ENCODE measurements around the gene GXYLT2.
"Not testable (repeated sequence)": the region's sequence is repeated elsewhere in the genome, so short reads cannot be mapped to it uniquely, and the experiment has no call there.

Gene GXYLT2

DNA sequence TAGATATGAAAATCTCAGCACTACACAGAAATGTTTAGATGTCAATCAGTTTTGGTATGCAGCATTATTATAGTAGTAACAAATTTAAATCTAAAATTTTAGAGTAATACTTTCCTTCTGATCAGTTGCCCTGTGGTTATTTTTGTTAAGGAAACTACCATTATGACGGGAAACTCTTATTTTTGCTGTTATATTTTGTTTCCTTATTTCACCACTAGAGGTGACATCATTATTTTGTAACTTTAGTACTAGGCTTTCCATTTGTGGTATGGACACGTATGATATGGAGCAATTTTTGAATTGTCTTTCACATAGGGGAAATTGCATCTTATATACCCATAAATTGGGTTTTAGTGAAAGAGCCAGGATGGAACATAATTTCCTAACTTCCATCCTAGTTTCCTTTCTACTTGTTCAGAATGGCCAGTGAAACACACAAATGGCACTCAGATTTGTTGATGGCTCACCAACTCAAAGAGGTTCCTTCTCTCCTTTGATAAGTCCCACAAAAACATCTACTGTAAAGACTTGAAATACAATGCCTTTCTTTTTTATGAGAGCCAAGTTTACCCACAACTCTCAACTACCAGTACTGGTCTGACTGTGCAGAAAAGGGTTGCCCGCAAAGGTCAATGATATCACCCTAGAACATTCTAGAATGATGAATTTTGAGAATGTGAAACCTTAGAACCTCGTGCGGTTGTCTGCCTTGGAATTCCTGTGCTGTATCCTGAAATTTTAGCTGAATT is 89.4 kb downstream of the GXYLT2 start:
- no peak for DNase-seq

- no peak for DNase-seq
These were observed 94.9 kb downstream of the GXYLT2 start for GRCh38 chr3:72982609-72983366.

DNA sequence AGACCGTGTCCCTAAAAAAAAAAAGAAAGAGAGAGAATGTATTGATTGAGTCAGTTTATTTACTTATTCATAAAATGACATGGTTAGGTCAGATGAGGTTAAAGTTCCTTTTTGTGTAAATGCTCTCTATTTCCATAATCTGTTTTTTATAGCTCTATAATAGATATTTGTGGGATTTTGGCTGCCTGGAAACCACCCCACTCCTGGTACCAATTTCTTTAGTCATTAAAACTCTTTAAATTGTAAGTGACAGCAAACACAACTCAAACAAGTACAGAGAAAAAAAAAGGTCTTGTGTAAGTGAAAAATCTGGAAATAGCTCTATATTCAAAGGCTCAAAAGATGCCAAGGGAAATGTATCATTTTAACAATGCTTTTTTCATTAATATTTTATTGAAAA is 97.7 kb downstream of the GXYLT2 start:
- no peak for DNase-seq

- no peak for DNase-seq
These were observed 103.0 kb downstream of the GXYLT2 start for GRCh38 chr3:72990701-72991395.

DNA sequence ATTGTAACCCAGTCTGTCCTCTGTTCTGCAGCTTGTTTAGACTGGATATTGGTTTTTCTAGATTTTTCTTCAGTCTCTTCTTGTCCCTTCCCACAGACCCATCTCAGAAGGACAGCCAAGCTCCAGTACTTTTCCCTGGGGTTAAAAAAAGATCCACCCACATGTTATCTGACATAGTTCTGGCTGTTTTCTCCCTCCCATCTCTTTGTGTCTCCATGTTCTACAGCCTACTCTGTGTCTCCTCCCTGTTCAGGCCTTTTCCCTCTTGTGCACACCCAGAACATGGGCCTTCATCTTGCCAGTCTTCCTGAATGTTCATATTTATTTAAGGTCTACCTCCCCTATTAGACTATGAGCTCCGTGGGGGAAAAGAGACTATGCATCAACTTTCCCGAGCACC is 103.7 kb downstream of the GXYLT2 start:
- no peak for DNase-seq

- DNase-seq, result no peak
These were observed 105.5 kb downstream of the GXYLT2 start for GRCh38 chr3:72993391-72993790.

- DNase-seq, result no peak
These were observed 107.5 kb downstream of the GXYLT2 start for GRCh38 chr3:72995337-72995736.

GRCh38 chr3:72996121-72996472 is 108.3 kb downstream of the GXYLT2 start:
- DNase-seq, result no peak

DNA sequence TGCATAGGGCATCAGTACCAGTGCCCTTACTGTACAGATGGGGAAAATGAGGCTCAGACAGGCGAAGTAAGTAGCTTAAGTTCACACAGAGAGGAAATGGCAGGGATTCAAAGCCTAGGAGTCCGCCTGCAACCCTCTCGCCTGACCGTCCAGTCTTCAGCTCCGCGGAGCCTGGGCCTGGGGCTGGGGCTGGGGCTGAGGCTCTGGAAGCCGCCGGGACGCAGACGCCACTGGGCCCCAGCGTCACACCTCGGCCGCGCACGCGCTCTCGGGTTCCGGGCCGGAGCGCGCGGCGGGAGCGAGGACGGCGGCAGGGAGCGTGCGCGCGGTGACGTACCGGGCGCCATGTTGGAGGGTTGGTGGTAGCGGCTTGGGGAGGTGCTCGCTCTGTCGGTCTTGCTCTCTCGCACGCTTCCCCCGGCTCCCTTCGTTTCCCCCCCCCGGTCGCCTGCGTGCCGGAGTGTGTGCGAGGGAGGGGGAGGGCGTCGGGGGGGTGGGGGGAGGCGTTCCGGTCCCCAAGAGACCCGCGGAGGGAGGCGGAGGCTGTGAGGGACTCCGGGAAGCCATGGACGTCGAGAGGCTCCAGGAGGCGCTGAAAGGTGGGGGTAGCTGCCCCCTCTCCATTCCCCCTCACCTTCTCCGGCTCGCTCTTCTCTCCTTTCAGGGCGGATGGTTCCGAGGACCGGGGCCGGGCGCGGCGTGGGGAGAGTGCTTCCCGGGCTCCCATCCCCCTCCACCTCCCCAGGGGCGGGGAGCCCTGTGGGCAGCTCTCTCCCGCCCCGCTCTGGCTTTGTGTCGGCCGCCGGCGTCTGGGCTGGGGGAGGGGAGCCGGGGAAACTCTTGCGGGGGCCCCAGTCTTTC is 108.9 kb downstream of the GXYLT2 start, which contains the start of gene PPP4R2:
PPP4R2 (plus strand) TSS at position 339 of the 861 bp plus-strand sequence; CDS start at position 566, 227 bp downstream.
- peak; percentile 97 for DNase-seq

GRCh38 chr3:72997421-72997961 is 109.6 kb downstream of the GXYLT2 start:
- peak; percentile 77 for DNase-seq

GRCh38 chr3:72998466-72998865 is 110.6 kb downstream of the GXYLT2 start:
- no peak for DNase-seq

GRCh38 chr3:72999951-73000350 is 112.1 kb downstream of the GXYLT2 start:
- DNase-seq, result peak; percentile 66

GRCh38 chr3:73003050-73003449 is 115.2 kb downstream of the GXYLT2 start:
- not testable (repeated sequence) for DNase-seq

- no peak for DNase-seq
These were observed 116.5 kb downstream of the GXYLT2 start for GRCh38 chr3:73004316-73004715.

DNA sequence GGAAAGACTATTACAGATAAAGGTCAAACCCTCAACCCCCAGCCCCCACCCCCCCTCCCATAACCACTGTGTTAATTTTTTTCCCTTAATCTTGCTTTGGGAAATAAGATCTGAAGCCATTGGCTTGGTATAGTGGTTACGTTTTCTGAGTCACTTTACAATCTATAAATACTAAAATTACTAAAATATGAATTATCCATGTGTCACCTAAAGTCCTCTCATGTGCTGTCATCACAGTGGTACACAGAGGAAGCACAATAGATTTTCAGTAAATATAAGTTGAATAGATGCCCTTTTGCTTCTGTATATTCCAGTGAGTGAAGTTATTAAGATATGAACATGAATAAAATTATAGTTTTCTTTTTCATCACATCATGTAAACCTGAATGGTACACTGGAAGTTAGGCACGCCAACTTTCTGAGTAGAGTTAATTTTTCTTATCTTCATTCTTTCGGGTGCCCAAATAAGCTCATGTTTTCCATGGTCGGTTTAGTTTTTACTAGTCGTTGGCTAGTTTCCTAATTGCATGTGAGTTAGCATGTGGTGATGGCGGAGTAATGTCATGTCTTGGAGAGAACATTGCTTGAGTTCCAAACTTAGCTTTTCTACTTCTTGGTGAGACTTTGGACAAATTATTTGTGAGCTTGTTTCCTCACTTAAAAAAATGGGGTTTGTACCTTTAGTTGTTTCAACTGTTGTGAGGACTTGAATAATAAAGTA is 120.3 kb downstream of the GXYLT2 start:
- DNase-seq, result no peak

DNA sequence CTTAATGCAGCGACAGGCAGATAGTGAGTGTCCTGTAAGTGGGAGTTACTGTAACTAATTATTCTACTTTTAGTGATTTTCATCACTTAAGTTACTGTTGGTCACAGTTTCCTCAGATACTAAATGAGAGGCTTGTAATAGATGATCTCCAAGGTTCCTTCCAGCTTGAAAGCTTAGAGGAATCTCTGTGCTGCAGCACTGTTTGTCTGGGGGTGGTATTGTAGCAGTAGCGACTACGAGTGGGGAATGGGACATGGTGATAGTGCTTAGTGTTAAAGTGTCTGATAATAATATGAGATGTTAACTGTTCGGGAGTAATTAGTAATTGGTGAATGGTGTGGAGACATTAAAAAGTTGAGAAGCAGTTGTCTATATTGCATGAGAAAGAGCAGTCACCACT is 121.2 kb downstream of the GXYLT2 start:
- no peak for DNase-seq

GRCh38 chr3:73009750-73010149 is 121.9 kb downstream of the GXYLT2 start:
- no peak for DNase-seq

GRCh38 chr3:73010158-73010557 is 122.3 kb downstream of the GXYLT2 start:
- DNase-seq, result no peak

GRCh38 chr3:73018298-73018697 is 130.5 kb downstream of the GXYLT2 start:
- DNase-seq, result no peak

- no peak for DNase-seq
These were observed 131.1 kb downstream of the GXYLT2 start for GRCh38 chr3:73018790-73019441.

- DNase-seq, result no peak
These were observed 133.5 kb downstream of the GXYLT2 start for GRCh38 chr3:73021301-73021835.

Measured in activated effector memory CD4-positive, alpha-beta T cell treated with anti-CD3 and anti-CD28 coated beads, Interleukin-2, amount 50 U/mL, for 16 hours (primary cell).